ENCODE results near the gene ID1.
"Not testable (repeated sequence)": the region's sequence is repeated elsewhere in the genome, so short reads cannot be mapped to it uniquely, and the experiment has no call there.

ID1 gene

DNA sequence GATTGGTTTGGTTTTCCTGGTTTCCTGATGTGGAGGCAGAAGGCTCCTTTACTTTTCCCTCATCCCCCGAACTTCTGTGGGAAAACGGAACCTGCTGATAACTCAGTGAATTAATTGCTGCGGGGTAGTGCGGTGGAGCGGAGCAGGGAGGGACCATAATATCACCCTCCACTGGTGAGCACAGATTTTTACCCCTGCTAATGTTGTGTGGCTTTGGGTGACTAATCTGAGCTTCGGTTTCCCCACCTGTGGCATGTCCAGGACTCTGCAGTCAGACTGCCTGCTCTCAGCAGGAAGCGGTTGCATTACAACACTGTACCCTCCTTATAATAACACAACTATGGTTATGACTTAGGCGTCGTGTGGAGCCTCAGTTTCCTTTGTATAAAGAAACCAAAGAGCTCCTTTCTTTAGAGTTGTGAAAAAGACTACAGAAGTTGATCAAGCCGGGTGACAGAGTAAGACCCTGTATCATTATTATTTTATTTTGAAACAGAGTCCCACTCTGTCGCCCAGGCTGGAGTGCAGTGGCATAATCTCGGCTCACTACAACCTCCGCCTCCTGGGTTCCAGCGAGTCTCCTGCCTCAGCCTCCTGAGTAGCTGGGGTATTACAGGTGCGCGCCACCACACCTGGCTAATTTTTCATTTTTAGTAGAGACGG lies 2.2 kb upstream of the ID1 start:
- DNase-seq: peak; percentile 84

- peak; percentile 97 for DNase-seq
Measured at GRCh38 chr20:31603822-31604566, 1.1 kb upstream of the ID1 start.

- no peak for DNase-seq
Measured at GRCh38 chr20:31604567-31605030, 490 bp upstream of the ID1 start.

DNA sequence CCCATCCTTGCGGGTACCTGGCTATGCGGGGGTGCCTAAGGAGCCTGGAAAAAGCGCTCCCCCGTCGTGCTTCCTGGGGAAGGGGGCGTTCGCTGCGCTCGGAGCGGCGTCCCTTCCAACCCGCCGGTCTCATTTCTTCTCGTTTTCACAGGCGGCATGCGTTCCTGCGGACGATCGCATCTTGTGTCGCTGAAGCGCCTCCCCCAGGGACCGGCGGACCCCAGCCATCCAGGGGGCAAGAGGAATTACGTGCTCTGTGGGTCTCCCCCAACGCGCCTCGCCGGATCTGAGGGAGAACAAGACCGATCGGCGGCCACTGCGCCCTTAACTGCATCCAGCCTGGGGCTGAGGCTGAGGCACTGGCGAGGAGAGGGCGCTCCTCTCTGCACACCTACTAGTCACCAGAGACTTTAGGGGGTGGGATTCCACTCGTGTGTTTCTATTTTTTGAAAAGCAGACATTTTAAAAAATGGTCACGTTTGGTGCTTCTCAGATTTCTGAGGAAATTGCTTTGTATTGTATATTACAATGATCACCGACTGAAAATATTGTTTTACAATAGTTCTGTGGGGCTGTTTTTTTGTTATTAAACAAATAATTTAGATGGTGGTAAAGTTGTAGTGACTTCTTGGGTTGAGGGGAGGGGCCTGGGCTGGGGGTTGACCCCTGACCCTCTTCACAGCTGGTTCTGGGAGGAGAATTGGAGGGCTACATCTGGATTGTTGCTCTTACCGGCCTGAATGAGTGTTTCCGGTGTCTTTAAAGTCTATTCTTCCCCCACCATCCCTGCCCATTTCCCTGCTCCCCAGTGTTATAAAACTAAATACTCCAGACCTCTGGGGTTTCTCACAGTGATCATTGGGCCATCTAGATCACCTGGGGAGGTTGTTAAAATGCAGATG lies 1.1 kb downstream of the ID1 start:
- no peak for DNase-seq

GRCh38 chr20:31606804-31607639 lies 1.9 kb downstream of the ID1 start:
- DNase-seq: peak; percentile 75

DNA sequence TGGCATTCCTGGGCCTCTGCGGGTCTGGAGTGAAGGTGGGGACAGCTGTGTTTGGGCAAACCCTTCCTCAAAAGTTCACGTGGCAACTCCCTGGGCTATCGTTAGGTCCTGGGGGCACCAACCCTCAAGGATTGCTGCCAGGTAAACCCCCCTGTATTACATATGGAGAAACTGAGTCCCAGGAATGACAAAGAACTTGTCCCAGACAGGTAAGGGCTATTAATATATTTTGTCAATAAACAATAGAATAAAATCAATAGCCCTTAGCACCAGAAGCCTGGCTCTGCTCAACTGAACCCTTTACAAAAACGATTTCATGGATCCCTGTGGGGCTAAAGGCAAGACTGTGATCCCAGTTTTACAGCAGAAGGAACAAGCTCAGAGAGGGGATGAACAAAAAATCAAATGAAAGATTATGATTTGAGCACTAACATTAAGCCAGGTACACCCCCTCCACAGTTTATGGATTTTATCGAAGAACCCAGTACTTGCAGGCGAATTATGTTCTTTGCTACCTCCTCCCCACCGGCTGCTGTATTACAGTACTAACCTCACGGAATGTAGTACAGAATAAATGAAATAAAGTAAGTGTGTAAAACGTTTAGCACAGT lies 2.7 kb downstream of the ID1 start:
- DNase-seq: no peak

- DNase-seq: peak; percentile 53
Measured at GRCh38 chr20:31608251-31608945, 3.3 kb downstream of the ID1 start.

- not testable (repeated sequence) for DNase-seq
Measured at GRCh38 chr20:31612271-31612640, 7.2 kb downstream of the ID1 start.

DNA sequence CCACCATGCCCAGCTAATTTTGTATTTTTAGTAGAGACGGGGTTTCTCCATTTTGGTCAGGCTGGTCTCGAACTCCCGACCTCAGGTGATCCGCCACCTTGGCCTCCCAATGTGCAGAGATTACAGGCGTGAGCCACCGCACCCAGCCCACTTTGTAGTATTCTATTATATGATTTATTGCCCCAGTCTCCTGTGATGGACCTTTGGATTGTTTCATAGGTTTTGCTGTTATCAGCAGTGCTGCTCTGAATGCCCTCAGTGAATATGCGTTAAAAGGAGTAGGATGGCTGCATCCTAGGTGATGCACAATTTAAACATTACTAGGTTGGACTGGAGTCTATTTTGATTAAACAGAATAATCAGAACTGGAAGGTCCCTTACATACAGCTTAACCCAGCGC lies 10.3 kb downstream of the ID1 start:
- DNase-seq: no peak

DNA sequence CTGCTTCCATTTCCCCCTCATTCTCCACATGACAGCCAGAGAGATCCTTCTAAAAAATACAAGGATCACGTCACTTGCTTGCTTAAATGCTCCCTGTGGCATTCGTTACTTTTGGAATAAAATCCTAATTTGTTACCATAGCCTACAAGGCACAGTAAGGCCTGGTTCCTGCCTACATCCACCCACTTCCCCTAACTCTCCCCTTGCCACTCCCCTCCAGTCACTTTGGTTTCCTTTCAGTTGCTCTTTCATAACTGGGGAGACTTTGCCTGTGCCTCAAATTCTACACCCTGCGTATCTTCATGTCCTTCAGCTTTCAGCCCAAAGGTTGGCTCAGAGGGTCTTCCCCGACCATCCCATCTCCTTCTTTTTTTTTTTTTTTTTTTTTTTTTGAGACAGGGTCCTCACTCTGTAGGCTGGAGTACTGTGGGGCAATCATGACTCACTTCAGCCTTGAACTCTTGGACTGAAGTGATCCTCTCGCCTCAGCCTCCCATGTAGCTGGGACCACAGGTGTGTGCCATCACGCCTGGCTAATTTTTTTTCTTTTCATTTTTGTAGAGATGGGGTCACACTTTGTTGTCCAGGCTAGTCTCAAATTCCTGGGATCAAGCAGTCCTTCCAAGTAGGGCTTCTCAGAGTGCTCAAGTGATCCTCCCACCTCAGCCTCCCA lies 12.5 kb downstream of the ID1 start:
- DNase-seq: no peak

- DNase-seq: no peak
Measured at GRCh38 chr20:31620246-31620645, 15.2 kb downstream of the ID1 start.

DNA sequence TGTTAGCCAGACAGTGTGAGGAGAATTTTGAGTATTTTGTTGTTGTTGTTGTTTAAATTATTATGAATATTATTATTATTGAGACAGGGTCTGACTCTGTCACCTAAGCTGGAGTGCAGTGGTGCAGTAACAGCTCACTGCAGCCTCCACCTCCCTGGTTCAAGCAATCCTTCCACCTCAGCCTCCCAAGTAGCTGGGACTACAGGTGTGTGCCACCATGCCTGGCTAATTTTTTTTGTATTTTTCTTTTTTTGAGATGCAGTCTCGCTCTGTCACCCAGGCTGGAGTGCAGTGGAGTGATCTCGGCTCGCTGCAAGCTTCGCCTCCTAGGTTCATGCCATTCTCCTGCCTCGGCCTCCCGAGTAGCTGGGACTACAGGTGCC lies 18.0 kb downstream of the ID1 start:
- DNase-seq: not testable (repeated sequence)

DNA sequence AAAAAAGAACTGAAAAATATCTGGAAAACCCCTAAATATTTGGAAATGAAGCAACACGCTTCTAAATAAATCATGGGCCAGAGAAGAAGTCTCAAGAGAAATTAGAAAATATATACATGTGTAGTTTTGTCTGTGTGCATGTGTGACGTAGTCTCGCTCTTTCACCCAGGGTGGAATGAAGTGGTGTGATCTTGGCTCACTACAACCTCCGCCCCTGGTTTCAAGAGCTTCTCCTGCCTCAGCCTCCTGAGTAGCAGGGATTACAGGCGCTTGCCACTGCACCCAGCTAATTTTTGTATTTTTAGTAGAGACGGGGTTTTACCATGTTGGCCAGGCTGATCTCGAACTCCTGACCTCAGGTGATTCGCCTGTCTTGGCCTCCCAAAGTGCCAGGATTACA lies 21.4 kb downstream of the ID1 start:
- DNase-seq: not testable (repeated sequence)

- not testable (repeated sequence) for DNase-seq
Measured at GRCh38 chr20:31628057-31628456, 23.0 kb downstream of the ID1 start.

- no peak for DNase-seq
Measured at GRCh38 chr20:31630187-31630790, 25.2 kb downstream of the ID1 start.

DNA sequence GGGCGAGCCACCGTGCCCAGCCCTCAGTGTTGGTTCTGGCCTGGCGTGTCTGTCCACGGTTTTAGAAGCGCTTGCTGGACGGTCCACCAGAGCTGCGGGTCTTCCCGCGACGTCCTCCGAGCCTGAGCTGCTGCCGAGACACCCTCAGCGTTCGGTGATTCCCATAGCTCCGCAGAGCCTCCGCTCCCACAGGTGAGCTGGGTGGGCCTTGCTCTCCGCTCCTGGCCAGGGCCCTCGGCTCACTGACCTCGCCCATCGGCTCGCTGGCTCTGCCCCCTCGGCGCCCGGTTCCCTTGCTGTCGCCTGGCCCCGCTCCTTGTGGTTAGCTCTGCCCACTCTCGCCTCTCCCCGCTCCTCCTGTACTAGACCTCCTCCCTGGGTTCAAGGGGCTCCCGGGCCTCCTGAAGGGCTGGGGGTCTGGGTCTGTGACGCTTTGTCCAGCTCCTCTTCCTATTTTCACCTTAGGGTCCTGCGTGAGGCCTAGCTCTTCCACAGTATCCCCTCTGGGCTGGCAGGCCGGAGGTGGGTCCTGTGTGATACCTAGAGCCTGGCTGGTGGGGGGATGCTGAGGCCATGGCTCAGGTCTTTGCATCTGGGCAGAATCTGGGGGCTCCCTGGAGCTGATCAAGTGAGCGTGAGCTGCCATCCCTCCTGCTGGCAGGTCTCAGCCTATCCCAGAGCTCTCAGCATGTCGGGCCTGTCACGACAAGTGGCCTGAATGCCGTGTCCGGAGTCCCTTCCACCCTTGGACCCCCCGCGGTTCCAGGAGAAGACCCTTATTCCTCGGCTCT lies 27.7 kb downstream of the ID1 start:
- DNase-seq: no peak

DNA sequence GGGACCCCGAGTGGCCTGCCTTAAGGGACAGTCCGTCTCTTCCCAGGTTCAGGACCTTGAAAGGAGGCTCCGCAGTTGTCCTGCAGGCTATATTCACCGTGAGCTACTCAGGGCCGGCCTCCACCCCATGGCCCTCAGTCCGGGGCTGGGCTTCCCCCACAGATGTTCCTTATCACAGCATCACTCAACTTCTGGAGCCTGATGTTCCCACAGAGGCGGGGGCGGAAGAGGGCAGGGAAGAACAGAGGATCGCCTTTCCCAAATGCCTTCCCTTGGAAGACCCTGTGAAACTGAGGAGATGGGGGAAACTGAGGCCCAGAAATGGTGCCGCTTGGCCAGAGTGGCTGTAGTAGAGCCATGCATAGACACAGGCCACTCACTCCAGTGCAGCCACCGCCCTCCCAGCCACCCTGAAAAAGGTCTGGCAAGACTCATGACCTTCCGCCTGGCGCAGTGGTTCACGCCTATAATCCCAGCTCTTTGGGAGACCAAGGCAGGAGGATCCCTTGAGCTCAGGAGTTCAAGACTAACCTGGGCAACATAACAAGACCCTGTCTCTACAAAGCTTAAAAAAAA lies 28.3 kb downstream of the ID1 start:
- no peak for DNase-seq

GRCh38 chr20:31637660-31638059 lies 32.6 kb downstream of the ID1 start, which contains the start of gene COX4I2:
Gene COX4I2, plus strand, starts transcription at chr20:31637912. Its CDS starts 1,106 bp downstream, at chr20:31639018.
- no peak for DNase-seq

GRCh38 chr20:31638317-31638716 lies 33.2 kb downstream of the ID1 start:
- no peak for DNase-seq
